Esophagus squamous epithelium (tissue), 4 donors: ENCODE data around the gene NFS1.

Experiments used
- CTCF ChIP-seq, 6 experiments: fragments of 450-650 bp in 4 of 6; fragments of 200-600 bp in 2 of 6; sonication (generic) in 2 of 6; IDR thresholded peaks; one replicate each; pipeline ENCODE4 v1.5.1; 2016 to 2019; ENCODE audit warnings: antibody characterized with exemption in 6 of 6, mild to moderate bottlenecking in 4 of 6, moderate library complexity in 4 of 6
- POLR2A ChIP-seq, 4 donors: fragments of 450-650 bp; IDR thresholded peaks; one replicate each; pipeline ENCODE4 v1.6.1; 2017; ENCODE audit warnings: antibody characterized with exemption in 4 of 4, mild to moderate bottlenecking in 4 of 4, moderate library complexity in 3 of 4

GRCh38 chr20:35643045-35643444 lies 56.1 kb downstream of the NFS1 start:
- no peak for TF ChIP-seq CTCF (IDR thresholded peaks at IDR 0.05)
- TF ChIP-seq POLR2A (IDR thresholded peaks at IDR 0.05) = no peak
